ENCODE results near the gene HSBP1.

Gene HSBP1

DNA sequence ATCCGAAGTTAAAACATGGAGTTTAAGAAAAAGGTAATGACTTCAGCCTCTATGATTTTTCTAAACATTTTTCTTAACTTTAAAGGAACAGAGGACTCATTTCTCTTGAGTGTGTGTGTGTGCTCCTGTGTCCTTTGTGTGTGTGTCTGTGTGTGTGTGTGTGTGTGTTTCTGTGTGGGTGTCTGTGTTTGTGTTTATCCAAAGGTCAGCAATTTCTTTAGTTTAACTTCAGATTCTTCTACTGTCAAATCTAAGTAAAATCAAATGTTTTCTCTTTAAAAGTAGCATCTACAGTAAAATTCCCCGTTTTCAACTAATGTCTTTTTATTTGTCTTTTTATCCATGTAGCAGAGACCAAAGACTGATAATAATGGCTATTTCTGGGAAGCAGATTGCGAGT is 31.8 kb downstream of the HSBP1 start:
- no peak for DNase-seq (ENCODE audit: low read depth in 2 of 2)

GRCh38 chr16:83840060-83840617 is 32.4 kb downstream of the HSBP1 start:
- no peak for DNase-seq (ENCODE audit: low read depth in 2 of 2)

DNA sequence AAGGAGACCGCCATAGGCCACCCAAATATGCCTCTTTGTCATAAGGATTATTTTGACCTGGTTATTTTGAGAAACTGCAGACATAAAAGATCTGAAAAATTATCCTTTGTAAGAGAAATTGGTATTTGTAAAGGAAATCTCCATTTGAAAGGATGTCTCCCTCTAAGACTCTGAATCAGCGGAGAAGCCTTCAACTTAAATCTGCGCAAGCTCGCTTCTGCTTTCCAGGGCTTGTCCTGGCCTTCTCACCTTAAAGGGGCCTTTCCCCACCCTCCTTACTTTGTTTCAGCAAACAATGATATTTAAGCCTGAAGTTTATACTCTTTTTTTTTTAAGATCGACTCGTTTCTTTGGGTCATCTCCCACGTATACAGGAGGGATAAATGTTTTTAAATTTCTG is 34.5 kb downstream of the HSBP1 start:
- DNase-seq (ENCODE audit: low read depth in 2 of 2): no peak

GRCh38 chr16:83842756-83843507 is 35.2 kb downstream of the HSBP1 start:
- DNase-seq (ENCODE audit: low read depth in 2 of 2): no peak

- DNase-seq (ENCODE audit: low read depth in 2 of 2): no peak
Observed at GRCh38 chr16:83843657-83844056, 35.9 kb downstream of the HSBP1 start.

GRCh38 chr16:83845263-83845662 is 37.5 kb downstream of the HSBP1 start:
- no peak for DNase-seq (ENCODE audit: low read depth in 2 of 2)

DNA sequence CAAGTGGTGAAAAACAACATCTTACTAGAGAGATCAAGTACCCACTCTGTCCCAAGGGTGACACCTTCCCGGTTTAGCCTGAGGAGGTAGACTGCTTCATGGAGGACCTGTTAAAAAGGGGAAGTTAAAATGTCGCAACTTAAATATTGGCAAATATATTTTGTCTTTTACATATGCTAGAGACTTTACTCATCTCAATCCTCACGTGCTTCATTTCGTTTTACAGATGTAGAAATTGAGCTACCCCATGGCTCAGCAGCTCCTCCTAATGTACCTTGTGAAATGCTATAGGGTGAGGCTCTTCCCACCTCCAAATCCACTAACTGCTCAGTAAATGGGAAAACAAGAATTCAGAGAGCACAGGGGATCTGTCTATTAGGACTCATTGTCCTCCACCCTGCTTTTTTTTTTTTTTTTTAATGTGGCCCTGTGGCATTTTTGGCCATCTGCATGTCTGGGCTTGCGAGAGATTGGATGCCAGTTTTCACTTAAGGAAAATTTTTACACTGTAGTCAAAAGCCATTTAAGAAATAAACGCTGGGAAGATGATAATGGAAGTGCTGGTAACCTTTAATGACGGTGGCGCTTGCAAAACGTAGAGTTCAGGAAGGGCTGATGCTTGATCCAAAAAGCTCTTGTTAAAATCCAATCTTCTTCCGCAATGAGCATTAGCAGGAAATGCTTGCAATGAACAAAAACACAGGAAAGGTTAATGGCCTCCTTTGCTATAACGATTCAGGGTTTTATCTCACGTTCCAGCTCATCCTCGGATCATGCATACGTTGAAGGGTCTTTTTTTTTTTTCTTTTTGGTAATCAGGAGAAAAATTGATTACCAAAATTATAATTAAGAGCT is 39.8 kb downstream of the HSBP1 start:
- no peak for DNase-seq (ENCODE audit: low read depth in 2 of 2)

DNA sequence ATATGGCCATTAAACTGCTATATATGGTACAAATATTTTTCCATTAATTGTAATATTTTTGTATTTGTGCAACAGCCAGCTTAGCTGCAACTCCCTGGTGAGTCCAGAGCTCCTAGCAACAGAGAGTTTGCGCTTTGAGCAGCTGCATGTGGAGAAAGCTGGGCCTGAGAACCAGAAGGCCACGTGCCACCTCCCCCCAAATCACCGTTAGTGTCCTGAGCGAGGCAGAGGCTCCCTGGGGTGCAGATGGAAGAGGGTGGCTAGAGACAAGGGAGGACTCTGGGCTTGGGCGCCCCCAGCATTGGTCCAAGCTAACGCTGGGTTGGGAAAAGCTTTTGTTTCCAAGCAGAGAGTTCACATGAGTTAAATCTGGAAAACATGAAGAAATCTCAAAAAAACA is 41.6 kb downstream of the HSBP1 start:
- DNase-seq (ENCODE audit: low read depth in 2 of 2): no peak

DNA sequence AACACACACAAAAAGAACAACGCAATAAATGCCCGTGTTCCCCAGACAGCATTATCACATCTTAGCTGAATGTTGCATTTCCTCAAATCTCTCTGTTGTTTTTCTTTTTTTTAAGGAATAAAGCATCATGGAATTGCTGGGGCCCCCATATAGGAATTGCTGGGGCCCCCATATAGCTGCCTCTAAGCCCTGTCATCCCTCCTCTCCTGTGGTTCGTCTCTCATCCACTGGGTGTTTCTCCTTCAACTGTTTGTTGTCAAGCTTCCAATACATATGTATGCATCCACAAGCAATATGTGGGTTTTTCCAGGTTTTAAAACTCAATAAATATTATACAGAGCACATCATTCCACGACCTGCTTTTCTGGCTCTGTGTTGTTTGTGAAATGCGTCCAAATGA is 43.2 kb downstream of the HSBP1 start:
- no peak for DNase-seq (ENCODE audit: low read depth in 2 of 2)

DNA sequence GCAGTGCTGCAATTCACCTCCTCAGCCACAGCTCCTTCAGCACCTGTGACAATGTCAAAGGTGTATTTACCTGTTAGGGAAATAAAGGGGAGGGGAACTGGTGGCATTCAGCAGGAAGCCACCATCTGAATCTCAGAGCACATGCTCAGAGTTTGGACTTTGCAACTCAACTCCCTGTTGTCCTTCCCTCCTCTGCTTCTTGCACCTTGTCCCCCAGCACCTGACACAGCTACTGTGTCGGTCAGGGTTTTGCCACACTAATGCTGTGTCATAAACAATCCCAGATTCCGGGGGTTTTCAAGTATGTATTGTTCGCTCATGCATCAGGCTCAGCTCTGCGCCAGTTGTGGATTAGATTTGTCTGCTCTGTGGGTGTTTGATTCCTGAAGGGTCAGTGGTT is 43.7 kb downstream of the HSBP1 start:
- no peak for DNase-seq (ENCODE audit: low read depth in 2 of 2)

GRCh38 chr16:83852774-83853173 is 45.0 kb downstream of the HSBP1 start:
- DNase-seq (ENCODE audit: low read depth in 2 of 2): no peak

GRCh38 chr16:83853834-83854233 is 46.1 kb downstream of the HSBP1 start:
- no peak for DNase-seq (ENCODE audit: low read depth in 2 of 2)

DNA sequence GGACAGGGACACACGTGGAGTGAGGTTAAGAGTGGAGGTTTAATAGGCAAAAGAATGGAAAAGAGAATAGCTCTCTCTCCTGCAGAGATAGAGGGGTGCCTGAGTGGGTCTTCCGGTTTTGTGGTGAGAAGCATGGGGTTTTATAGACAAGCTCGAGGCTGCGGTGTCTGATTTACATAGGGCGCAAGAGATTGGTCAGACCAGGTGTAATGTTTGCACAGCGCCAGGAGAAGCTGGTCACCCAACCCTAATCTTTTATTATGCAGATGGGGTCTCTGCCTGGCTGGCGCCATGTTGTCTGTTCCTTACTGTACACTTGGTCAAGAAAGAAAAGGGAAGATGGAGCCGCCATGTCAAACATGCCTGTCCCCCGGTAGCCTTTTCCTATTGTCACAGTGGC is 46.6 kb downstream of the HSBP1 start:
- no peak for DNase-seq (ENCODE audit: low read depth in 2 of 2)

DNA sequence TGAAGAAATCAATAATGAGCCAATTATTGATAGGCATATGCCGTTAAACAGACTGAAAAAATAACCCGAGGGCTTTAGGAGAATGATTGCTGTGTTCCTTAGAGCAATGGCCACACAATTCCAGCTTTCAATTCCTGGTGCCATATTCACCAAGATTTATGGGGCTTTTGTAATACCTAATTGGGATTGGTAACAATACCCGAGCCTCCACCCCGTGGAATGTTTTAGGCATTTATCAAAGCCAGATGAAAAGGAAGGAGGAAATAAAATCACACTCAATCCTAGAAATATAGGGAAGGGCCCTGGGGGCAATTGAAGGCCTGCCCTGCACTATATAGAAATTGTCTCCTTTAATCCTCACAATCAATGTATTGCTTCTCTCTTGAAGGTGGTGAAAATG is 49.0 kb downstream of the HSBP1 start:
- DNase-seq (ENCODE audit: low read depth in 2 of 2): no peak

DNA sequence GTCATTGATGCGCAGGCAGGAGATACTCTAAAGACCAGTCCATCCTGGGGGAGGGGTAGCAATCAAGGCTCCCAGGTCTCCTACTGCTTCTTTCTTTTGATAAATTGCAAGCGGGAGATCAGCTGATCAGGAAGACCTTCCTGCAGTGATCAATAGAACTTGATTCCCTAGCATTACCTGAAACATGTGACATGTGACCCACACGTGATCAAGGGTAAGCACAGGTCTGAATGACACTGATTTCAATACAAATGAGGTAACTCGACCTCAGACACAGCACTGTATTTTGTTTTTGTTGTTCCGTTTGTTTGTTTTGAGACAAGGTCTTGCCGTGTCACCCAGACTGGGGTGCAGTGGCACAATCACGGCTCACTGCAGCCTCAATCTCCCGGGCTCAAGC is 51.5 kb downstream of the HSBP1 start:
- no peak for DNase-seq (ENCODE audit: low read depth in 2 of 2)

DNA sequence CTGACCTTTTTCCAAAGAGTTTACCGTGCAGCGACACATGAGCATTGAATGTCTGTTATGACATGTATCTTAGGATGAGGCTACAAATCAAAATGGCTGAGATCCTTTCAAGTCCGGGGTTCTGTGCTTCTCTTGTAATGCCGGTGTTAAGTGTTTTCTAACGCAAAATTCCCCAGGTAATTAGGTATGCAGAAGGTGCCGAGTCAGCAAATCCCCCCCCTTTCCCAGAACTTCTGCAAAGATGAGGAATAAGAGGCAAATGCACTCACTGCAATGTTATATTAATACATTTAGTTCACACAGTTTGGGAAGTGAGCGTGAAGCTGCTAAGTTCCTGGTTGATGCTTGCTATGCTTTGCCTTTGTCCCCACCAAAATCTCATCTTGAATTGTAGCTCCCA is 54.9 kb downstream of the HSBP1 start:
- DNase-seq (ENCODE audit: low read depth in 2 of 2): no peak

DNA sequence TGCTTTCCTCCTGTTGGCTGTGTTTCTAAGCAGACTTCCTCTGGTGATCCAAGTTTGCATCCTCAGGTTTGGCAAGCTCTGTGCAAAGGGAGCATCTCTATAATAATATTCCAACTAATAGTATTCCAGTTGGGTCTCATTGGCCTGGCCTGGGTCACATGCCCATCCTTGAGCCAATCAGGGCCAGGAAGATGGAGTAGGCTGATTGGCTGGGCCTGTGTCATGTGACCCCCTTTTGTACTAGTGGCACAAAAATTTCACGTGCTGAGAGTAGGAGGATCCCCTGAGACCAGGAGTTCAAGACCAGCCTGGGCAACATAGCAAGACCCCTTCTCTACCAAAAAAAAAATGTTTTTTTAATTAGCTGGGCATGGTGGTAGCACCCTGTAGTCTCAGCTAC is 55.9 kb downstream of the HSBP1 start:
- DNase-seq (ENCODE audit: low read depth in 2 of 2): no peak
